ENCODE data around the gene DNAH17. TPM values are rescaled to one million over a fixed set of nuclear protein-coding genes. Genes with fewer than 3 reads are reported as not detected.

DNAH17 gene
- total RNA-seq, 2 donors from 2014 or later: 0.87 to 6.9 TPM

DNA sequence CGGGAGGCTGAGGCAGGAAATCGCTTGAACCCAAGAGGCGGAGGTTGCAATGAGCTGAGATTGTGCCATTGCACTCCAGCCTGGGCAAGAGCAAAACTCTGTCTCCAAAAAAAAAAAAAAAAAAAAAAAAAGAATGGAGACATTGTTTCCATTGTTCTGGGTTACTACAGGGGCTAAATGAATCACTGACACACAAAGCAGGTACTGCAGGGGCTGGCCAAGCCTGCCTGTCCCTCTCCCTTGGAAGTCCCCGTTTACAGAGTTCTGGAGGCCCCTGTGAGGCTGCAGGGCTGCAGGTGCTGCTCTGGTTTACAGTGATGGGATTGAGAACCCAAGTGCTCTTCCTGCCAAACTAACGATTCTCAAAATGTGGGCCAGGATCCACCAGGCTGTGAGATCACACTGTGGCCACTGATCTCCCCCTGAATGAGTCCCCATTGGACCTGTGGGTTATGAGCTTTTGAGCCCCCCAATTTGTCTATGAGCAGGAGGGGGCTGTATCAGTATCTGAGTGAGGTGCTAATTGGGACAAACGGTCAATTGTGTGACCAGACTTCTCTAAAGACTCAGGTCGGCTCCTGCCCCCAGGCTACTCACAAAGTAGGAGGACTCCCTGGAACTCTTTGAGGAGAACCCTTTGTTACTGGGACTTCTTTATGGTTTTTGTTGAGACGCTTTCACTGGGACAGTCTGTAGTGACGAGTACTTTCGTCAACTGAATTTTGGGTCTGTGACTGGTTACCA is 39.0 kb downstream of the DNAH17 start:
- H3K27ac ChIP-seq: no peak overlapping the region
- H3K27me3 ChIP-seq (replicated peaks; ENCODE audit: insufficient read depth): no peaks in the 10 kb centered on the region
- no peak for TF ChIP-seq CTCF (IDR thresholded peaks at IDR 0.05)
- TF ChIP-seq POLR2A (IDR thresholded peaks at IDR 0.05): no peak
- TF ChIP-seq POLR2AphosphoS5 (IDR thresholded peaks at IDR 0.05): no peak
- no peaks in the 10 kb centered on the region for H3K9me3 ChIP-seq
- DNase-seq (ENCODE audit: low spot score): no peak
- no peaks in the 10 kb centered on the region for H3K36me3 ChIP-seq
- 35% methylated on average over 10 of the region's 10 CpGs for WGBS
- no peaks in the 10 kb centered on the region for H3K4me1 ChIP-seq (replicated peaks)
- H3K4me3 ChIP-seq: no peak overlapping the region
- intact Hi-C loops (cut with DNase I): no loop called here

DNA sequence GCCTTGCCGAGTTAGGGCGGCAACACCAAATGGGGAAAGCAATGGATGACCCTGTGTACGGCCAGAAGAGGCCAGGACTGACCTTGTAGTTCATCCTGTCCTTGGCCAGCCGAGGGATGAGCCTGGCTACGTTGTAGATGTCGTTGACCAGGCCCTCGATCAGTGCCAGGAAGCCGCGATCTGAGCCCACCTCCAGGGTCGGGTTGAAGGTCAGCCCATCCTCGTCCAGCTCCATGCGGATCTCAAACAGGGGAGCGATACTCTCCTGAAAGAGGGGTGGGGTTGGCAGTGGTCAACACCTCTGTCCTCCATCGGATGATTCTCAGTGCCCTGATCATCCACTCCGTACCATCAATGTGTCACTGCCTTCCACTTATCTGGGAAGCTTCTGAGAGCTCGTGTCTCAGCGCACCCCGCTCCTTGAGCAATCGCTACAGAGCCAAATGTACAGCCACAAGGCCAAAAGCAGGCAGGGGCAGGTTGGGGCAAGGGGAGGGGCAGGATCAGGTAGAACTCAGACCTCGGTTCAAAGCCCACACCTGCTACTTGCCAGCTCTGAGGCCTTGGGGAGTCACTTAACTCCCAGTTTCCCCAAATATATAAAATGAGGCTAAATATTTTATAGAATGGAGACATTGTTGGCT is 39.9 kb downstream of the DNAH17 start:
- intact Hi-C loops (cut with DNase I): no loop called here
- TF ChIP-seq CTCF (IDR thresholded peaks at IDR 0.05) (no peak), POLR2AphosphoS5 (IDR thresholded peaks at IDR 0.05) (no peak), POLR2A (IDR thresholded peaks at IDR 0.05) (no peak)

GRCh38 chr17:78535273-78536197 is 41.7 kb downstream of the DNAH17 start:
- Histone ChIP-seq H3K9me3 (no peaks in the 10 kb centered on the region), H3K27me3 (replicated peaks; ENCODE audit: insufficient read depth) (no peaks in the 10 kb centered on the region), H3K27ac (no peak overlapping the region), H3K36me3 (no peaks in the 10 kb centered on the region), H3K4me1 (replicated peaks) (no peaks in the 10 kb centered on the region), H3K4me3 (no peak overlapping the region)
- DNase-seq (ENCODE audit: low spot score): peak; percentile 21
- WGBS: 30% methylated on average over 19 of the region's 19 CpGs
- TF ChIP-seq CTCF (IDR thresholded peaks at IDR 0.05) (no peak), POLR2A (IDR thresholded peaks at IDR 0.05) (no peak), POLR2AphosphoS5 (IDR thresholded peaks at IDR 0.05) (peak; percentile 34)
- intact Hi-C loops (cut with DNase I): no loop called here

More for the DNA sequence above, 39.9 kb downstream of the DNAH17 start:
- Histone ChIP-seq H3K36me3 (no peaks in the 10 kb centered on the region), H3K27me3 (replicated peaks; ENCODE audit: insufficient read depth) (no peaks in the 10 kb centered on the region), H3K27ac (no peak overlapping the region), H3K4me1 (replicated peaks) (no peaks in the 10 kb centered on the region), H3K9me3 (no peaks in the 10 kb centered on the region), H3K4me3 (no peak overlapping the region)
- no peak for DNase-seq (ENCODE audit: low spot score)
- WGBS: 93% methylated on average over 20 of the region's 20 CpGs

DNA sequence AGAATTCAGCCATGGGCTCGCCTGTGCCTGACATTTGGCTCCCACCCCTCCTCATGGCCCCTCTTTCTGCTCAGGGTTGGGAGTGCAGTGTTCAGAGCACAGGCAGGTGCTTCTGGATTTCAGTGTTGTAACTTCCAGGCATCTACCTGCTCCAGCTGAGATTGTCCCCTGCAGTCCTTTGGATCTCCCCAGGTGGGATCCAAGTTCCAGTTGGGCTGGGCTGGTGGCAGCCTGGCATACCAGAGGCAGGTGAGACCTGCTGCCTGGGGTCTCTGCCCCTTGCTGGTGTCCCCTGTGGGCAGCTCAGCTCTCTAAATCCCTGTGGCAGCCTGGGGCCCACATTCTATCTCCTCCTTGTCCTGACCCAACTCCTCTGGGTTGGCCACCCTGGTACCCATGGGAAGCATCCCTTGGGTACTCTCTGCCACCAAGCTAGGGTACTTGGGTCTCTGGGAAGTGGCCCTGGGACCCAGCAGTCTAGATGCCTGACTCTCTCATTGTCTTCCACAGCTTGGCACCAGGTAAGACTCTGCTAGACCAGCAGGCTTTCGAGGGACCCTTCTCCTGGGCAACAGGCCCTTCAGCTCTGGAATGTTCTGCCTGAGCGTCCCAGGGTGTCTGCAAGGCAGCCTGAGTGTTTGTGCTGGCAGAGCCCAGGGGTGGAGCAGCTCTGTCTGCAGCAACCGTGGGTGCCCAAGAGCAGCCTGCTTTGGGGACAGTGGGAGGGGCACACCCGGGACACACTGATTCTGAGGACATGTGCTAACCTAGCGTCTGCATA is 42.5 kb downstream of the DNAH17 start:
- Histone ChIP-seq H3K36me3 (no peaks in the 10 kb centered on the region), H3K27ac (no peak overlapping the region), H3K4me1 (replicated peaks) (no peaks in the 10 kb centered on the region), H3K9me3 (no peaks in the 10 kb centered on the region), H3K4me3 (no peak overlapping the region), H3K27me3 (replicated peaks; ENCODE audit: insufficient read depth) (no peaks in the 10 kb centered on the region)
- no peak for TF ChIP-seq CTCF (IDR thresholded peaks at IDR 0.05)
- TF ChIP-seq POLR2AphosphoS5 (IDR thresholded peaks at IDR 0.05): no peak
- no peak for TF ChIP-seq POLR2A (IDR thresholded peaks at IDR 0.05)
- WGBS: 38% methylated on average over 6 of the region's 6 CpGs
- intact Hi-C loops (cut with DNase I): no loop called here
- DNase-seq (ENCODE audit: low spot score): peak; percentile 22
